Measurements from ENCODE around the gene ANKS1B.
"Not testable (repeated sequence)": the region's sequence is repeated elsewhere in the genome, so short reads cannot be mapped to it uniquely, and the experiment has no call there.

Gene ANKS1B

DNA sequence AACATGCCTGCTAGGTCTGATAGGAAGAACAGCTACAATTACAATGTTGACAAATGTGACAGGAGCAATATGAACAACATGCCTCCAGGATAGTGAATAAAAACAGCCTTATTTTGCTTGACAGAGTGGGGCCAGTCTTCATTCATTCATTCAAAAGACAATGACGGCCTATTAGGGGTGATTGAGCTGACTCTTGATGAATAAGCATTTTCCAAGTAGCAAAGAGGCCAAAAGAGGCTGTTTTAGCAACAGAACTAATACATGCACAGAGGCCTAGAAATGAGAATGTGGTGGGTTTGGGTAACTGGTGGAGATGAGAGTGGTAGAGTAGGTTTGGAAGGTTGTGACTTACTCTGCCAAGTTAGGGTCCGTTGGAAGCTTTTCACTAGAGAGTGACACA lies 1201.3 kb downstream of the ANKS1B start:
- no peak for DNase-seq

DNA sequence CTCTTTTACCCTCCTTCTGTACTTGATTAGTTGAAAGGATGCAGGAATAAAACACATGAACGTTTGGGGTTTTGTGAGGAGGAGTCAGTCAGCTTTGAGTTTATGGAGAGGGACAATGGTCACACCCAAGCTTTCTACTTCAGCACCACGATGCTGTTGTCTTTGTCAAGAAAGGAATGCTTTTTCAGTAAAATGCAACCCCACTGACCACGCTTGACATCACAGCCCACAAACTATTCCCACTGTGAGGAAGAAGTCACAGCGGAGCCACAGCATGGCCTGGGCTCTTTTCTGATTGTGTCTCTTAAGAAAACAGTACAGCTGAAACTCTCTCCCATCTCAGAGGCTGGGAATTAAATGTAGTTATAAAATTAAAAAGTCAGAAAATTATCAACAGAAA lies 1204.5 kb downstream of the ANKS1B start:
- no peak for DNase-seq

DNA sequence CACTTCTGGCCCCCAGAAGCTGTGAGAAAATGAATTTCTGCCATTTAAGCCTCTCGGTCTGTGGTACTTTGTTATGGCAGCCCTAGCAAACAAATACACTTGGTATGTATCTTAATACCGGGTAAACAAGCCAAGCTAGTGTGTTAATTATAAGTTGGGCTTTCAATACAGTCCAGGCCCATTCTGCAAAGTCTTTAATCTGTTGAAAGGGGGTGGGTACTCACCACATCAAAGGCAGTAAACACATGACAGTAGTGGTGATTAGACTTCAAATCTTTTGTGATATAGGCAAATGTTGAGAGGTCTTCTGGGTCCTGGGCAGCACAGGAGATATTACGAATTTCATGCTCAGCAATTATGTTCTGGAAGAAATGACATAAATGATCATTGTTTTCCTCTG lies 1211.9 kb downstream of the ANKS1B start:
- DNase-seq, result no peak

DNA sequence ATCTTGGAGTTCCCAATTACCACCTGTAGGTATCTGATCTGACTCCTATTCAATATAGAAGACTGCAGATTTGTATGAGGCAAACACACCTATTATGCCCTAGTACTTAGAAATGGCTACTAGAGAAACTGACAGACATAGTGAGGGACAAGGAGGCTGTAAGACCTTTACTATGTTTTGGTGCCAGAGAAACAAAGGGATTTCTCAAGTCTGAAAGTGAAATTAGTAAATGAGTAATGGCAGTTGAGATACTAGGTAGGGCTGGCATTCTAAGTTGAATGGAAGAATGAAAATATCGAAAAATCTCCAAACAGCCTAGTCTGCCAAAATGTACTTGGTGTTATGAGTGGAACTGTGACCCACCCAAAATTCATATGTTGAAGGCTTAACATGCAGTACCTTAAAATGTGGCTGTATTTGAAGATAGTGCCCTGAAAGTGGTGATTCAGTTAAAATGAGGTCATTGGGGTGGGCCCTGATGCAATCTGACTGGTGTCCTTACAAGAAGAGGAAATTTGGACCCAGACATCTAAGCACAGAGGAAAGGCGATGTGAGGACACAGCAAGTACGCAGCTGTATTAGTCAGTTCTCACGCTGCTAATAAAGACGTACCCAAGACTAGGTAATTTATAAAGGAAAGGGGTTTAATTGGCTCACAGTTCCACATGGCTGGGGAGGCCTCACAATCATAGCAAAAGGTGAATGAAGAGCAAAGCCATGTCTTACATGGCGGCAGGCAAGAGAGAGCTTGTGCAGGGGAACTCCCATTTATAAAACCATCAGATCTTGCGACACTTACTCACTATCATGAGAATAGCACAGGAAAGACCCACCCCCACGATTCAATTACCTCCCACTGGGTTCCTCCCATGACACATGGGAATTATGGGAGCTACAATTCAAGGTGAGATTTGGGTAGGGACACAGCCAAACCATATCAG lies 1212.7 kb downstream of the ANKS1B start:
- DNase-seq, result no peak

DNA sequence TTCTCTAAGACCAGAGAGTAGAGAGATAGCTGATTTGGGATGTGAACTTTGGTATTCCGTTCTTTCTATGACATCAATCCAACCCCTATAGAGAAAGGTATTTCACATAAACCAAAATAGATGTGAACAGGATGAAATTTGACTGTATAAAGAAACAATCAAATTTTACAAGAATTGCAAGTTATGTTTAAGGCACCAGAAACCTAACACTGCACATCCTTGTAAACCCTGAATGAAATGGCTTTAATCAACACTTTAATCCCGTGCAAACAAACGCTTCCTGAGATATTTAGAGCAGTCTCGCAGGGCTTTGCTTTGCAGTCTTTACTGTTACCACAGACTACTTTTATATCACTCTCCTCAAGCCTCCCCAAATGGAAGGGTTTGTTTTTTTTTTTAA lies 1214.5 kb downstream of the ANKS1B start:
- DNase-seq, result no peak

DNA sequence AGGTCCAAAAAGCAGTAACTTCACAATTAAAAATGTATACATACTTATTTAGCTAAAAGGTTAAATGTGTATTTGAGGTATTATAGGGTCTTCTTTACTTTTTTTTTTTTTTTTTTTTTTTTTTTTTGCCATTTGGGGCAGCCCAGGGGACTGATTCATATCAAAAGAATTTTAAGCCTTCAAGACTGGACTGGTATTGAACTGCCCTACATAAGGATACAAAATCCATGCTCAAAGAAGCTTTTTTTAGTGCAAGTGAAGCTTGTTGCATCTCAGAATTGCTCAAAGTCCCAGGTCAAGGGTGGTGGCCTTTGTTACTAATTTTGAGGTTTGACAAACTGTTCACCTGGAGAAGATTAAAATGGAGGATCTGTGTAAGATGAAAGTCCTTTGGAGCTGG lies 1215.7 kb downstream of the ANKS1B start:
- no peak for DNase-seq

DNA sequence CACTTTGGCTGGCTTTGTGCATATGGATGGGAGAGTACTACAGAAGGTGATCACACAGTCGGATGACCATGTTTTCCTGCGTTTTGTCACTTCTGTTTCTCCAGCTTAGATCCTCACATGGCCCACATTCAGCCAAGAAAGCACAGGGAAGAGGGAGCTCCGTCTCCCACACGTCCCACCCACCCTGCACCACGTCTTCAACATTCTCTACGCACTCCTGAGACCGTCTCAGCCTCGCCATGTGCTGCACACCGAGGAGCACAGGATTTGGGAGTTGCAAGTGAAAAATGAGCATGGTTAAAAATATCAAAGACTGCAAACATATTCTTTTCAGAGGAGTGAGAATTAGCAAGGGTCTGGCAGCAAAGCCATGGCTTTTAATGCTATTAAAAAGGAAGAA lies 1217.5 kb downstream of the ANKS1B start:
- DNase-seq, result no peak

DNA sequence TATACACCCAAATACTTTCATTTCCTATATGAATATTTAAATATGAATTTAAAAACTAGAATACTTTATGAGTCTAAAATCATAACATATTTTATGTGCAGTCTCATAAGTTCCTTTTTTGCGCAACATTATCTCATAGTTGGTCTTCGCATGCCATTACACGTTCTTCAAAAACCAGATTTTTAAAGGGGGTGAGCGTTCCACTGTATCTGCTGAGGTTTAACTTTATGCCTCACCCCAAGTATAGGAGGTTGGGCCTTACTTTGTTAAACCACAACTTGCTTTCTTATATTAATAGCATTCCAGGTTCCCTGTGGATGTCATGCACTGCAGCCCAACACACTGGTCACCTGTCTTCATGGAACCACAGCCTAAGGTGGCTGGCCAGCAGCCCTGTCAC lies 1221.1 kb downstream of the ANKS1B start:
- no peak for DNase-seq

DNA sequence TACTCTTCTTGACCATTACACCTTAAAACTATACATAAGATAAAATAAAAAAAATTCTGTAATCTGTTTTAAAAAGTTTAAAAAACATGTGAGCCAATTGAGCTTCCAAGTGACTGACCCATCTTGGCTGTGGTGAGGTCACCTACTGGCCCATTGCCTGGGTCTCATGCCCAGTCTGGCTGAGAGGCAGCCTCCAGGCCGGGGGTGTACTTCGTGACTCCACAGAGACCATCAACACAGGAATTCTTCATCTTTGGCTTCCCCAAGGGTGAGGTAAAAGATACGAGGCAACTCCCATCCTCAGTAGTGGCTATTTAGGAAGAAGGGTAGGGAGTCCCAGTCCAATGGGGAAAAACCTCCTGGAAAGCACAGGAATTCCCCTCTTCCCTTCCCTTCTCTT lies 1226.4 kb downstream of the ANKS1B start:
- no peak for DNase-seq

DNA sequence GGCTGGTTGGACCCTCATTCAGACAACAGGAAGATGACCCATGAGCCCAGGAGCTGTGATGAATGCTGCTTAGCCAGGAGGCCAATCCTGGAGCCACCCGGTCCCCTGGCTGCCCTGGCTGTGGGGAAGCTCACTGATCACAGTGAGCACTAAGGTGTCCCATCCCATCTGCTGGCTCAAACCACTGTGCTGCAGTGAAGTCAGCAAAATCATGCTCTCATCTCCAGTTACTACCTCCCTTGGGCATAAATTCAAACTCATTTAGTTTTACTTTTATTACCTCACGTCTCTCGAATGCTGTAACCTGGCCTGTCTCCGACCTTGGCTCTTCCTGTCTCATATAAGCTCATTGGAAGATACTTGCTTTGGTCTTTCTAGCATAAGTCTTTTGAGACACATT lies 1227.3 kb downstream of the ANKS1B start:
- no peak for DNase-seq

DNA sequence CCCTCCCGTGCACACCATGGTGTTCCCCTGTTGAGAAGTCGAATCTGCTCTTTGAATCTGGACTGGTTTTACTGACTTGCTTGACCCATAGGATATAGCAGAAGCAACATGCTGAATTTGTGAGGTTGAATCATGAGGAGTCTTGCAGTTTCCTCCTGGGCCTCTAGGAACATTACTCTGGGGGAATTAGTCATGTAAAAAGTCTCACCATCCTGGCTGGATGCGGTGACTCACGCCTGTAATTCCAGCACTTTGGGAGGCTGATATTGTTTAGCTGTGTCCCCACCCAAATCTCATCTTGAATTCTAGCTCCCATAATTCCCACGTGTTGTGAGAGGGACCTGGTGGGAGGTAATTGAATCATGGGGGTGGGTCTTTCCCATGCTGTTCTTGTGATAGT lies 1228.9 kb downstream of the ANKS1B start:
- not testable (repeated sequence) for DNase-seq

DNA sequence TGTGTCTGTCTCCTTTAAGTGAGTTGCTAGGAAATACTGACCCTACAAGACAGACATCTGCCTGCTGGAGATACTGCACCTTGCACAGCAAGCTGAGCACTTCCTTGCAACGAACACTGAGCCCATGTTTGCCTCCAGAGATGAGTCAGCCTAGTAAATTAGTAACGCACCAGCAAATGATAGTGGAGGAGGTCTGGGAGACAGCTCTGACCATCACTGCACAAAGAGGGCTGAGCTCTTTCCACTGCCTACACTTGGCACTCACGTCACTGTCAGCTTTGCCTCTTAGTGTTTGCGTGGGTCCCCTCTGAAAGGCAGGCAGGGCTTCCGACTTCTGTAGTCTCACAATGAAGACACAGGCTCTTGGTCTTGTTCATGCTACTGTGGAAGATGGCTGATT lies 1230.6 kb downstream of the ANKS1B start:
- DNase-seq, result no peak

DNA sequence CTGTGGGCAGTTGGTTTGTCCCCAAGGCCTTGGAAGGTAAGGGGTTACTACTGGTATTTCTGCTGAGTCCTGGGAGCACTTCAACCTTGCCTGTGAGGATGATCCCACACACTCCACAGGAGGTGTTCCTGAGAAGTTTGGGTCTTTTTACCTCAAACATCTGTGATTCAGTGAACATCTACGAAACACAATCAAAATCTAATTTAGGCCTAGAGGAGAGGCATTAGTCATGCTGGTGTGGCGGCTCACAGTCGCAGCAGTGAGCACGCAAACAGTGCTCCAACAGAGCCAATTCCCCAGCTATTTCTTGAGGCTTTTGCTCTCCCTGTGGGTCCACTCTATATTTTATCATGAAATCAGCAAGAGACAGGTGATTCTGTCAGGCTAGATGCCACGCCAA lies 1232.0 kb downstream of the ANKS1B start:
- DNase-seq, result no peak

DNA sequence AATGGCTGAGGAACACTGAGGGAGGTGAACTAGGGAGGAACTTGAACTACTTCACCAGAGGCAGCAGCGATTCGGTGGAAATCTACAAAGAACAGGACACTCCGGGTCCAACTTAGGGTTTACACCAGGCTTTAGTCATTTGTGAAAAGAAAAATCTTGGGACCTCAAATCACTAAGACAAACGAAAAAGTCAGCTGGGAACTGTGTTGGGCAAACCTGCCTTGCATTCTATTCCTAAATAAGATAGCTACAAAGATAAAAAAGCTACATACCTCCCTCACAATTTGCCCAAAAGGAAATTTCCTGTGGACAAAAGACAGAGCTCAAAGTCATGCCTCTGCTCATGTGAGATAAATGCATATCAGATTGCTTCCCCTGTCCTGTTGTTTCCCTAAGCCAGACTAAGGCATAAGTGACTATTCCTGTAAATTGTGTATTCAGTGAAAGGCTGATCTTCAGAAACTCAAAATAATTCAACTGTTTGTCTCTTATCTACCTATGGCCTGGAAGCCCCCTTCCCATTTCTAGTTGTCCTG lies 1233.1 kb downstream of the ANKS1B start:
- no peak for DNase-seq

DNA sequence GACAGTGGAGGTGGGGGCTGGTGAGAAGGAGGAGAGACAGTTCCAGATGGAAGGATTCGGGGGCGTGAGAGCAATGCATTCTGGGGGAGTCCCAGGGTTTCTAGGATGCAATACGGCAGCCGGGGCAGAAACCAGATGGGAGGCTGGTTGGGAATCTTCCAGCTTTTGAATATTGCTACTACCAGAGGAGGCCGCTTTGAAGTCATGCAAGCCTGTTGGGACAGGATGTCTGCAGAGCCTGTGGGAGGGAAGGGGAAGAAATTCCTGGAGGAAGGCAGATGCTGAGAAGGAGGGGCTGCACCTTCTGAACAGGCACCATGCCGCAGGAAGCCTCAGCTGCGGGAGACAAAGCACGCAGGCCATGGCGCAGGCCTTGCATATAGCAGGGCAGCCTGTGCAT lies 1234.2 kb downstream of the ANKS1B start:
- no peak for DNase-seq

DNA sequence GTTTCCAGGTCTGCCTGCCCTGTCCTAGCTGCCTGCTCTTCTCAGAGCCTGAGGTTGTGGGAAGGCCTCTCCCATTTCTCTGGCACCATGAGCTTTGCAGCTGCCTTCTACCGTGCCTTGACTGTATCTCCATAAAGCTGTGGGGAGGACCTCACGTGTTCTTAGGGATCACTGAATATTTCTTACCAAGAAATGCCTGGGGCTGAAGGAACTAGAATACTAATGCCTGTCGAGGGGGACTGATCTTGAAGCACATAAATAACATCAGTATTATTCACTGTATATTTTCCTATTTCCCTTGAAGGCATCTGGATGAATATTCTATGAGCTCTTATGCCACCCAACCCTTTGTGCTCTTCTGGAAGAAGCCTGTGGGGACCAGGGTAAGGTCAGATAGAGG lies 1236.3 kb downstream of the ANKS1B start:
- no peak for DNase-seq

DNA sequence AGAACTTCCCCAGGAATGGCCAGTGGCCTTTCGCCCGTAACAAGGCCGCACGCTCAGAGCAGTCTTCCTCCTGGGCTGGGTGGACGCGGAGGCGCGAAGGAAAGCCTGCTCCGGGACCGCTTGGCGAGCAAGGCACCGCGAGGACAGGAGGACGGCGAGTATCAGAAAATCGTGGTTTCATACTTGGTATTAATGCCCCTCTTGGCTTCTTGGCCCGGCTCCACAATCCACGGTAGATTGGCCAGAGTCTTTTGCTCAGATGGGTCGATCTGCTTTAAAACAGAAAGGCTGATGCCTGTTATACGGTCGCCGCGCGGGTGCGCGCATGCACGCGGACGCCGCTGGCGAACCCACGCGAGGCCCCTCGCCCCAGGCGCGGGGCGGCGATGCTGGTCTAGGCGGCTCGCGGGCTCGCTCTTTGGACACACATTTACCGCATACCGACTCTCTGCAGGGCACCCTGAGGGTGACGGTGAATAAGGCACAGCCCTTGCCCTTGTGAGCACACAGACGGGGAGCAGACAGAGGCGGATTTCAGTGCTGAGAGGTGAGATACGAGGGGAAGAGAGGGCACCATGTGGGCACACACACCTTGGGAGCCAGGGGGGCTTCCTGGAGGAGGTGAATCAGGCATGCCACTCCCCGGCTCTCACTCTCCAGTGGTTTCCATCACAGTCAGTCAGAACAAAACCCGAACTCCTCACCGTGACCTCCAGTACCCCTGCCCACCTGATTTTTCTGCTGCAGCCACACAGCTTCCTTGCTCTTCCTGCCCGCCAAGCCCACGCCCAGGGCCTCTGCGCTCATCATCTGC lies 1239.0 kb downstream of the ANKS1B start:
- DNase-seq, result no peak

DNA sequence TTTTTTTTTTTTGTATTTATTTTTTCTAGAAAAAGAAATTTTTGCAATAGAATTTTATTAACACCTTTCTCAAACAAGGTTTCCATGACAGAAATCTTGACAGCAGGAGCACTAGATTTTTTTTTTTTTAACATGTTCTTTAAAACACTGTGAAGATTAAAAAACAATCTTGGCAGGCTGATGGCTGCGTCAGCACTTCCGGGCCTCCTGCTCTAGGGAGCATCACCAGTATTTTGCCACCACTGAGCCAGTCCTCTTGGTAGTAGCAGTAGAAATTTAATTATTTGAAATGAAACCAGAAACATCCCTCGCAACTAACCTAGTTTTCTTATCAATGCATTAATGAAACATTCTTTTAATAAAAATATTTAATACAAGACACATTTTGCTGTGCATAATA lies 1240.1 kb downstream of the ANKS1B start:
- DNase-seq, result no peak

DNA sequence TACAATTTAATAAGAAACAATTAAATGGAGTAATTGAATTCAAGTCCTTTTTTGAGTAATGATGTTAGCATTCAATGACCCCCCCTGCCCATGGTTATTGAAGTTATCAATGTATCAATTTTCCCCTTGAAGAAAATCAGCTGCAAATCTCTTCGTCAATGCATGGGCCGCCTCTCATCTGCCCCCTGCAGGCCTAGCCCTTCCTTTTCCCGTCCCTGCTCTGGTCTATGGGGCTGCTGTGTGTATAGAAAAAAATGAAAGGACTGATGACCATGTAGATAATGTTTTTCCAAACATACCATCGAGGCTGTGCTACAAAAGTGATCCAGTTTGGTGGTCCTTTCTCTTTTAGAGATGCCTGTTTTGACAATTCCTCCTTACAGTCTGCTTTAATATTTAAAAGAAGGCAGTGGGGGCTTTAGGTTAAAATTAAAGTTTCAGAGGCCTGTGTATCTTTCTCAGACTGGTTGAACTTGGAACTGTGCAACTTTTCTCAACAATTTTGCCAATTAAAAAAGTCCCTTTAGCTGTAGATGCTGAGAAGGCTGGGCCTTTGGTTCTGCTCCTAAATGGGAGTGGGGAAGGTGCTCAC lies 1241.3 kb downstream of the ANKS1B start:
- DNase-seq, result no peak

DNA sequence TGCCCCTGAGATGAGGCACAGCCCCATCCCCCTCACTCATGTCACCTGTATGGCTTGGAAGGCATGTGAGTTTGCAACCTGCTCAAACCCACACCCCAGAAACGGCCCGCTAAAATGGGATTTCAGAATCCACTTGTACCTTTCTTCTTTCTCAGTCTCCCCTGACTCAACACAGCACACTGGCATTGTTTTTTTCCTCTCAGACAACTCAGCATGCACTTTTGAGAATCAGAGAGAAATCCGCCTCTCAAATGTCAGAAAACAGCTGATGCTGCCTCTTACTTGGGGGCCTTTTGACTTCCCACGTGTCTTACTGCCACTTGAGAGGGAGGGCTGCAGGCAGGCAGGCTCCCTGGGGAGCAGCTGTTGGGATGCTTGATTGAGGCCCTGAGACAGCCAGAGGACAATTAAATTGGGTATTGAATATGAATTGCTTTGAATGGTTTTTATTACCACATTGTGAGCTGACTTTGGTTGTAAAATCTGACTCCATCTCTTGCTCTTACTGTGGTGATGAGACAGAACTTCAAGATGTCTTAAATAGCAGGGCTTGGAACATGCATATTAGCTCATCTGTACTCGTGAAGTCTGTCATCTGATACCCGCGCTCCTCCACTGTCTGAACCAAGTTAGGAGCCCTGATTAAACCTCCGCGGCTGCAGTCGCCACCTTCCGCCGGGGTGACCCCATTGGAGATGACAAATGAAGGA lies 1243.0 kb downstream of the ANKS1B start:
- DNase-seq, result no peak

DNA sequence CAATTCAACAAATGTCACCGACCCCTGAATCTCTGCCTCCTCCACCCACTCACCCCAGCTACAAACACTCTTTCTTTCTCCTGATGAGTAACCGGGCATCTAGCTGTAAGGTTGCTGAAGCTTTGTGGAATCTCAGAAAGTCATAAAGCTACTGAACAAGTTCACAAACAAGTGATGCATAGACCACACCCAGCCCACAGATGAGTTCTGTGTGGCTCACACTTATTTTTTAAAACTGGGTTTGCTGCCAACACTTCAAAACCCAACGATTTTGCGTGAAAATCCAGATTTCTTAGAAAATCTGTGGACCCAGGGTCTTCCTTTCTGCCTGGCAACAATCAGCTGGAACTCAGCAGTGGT lies 1243.6 kb downstream of the ANKS1B start:
- DNase-seq, result no peak

DNA sequence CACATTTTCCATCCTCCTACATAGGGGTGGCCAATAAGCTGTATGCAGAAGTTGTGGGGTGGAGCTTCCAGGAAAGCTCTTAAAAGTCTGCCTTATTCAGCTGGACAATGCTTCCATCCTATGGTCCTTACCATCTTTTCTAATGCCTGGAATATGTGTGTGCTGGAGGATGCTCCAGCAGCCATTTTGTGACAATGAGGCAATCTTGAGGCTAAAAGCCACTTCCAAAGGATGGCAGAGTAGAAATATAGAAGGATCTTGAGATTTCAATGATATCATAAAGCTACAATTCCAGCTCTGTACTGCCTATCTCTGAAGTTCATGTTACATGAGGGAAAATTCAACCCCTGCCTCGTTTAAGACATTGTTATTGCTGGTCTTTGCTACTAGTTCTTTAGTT lies 1244.0 kb downstream of the ANKS1B start:
- no peak for DNase-seq

DNA sequence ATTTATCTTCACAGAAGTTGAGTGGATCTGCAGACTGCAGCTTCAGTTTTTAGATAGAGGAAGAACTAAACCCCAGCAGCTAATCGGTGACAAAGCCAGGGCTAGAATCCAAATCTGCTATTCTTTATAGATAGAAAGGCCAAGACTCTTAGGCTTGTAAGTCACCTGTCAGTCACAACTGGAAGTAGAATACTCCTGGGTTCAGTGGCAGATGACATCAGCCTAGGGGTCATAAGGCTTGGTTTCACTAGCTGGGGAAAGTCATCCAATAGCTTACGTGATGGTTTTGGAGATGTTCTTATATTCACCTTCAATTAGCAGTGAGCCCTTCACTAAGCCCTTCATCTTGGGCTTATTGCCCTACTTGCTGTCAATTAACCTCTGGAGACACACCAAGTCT lies 1246.2 kb downstream of the ANKS1B start:
- DNase-seq, result no peak
